ENCODE measurements around the gene DCLK2.

DNA sequence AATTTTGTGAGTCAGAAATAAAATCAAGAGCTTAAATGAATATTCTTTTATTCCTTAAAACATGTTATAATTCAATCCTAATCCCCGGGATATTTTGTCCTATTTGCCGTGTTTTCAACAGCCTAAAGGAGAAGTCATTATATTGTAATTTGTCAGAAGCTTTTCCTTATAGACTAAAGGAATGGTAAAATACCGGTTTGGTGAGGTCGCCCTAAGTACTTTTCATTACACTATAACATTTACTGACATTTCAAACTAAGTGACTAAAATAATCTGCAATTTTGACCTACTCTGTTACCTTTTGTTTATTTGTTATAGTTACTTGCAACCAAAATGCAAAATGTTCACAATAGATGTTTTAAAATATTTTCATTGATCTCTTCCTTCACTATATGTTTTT is 8.8 kb downstream of the DCLK2 start:
- no peak for TF ChIP-seq POLR2A (IDR thresholded peaks at IDR 0.05)
- TF ChIP-seq, protein P1, sequence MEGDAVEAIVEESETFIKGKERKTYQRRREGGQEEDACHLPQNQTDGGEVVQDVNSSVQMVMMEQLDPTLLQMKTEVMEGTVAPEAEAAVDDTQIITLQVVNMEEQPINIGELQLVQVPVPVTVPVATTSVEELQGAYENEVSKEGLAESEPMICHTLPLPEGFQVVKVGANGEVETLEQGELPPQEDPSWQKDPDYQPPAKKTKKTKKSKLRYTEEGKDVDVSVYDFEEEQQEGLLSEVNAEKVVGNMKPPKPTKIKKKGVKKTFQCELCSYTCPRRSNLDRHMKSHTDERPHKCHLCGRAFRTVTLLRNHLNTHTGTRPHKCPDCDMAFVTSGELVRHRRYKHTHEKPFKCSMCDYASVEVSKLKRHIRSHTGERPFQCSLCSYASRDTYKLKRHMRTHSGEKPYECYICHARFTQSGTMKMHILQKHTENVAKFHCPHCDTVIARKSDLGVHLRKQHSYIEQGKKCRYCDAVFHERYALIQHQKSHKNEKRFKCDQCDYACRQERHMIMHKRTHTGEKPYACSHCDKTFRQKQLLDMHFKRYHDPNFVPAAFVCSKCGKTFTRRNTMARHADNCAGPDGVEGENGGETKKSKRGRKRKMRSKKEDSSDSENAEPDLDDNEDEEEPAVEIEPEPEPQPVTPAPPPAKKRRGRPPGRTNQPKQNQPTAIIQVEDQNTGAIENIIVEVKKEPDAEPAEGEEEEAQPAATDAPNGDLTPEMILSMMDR (IDR thresholded peaks at IDR 0.05) = no peak

All from ovary (tissue), 3 donors.